Vagina (tissue), 2 donors: ENCODE results near the gene PTPN14. TPM values are rescaled to one million over a fixed set of nuclear protein-coding genes. Genes with fewer than 3 reads are reported as not detected.
"Not testable (repeated sequence)": the region's sequence is repeated elsewhere in the genome, so short reads cannot be mapped to it uniquely, and the experiment has no call there.

ENCODE experiments used
- DNase-seq, 2 donors: peaks; one replicate each; pipeline ENCODE4 v3.0.0-alpha.2; 2017; ENCODE audit errors: extremely low spot score in 2 of 2
- H3K27ac ChIP-seq: fragments of 200-600 bp; sonication (generic); one replicate; pipeline ENCODE4 v1.5.1; 2019
- H3K27me3 ChIP-seq: fragments of 200-600 bp; sonication (generic); one replicate; pipeline ENCODE4 v1.5.1; 2019
- H3K36me3 ChIP-seq, 2 donors: fragments of 200-600 bp; sonication (generic); one replicate each; pipeline ENCODE4 v1.5.1; 2017 to 2019
- H3K4me1 ChIP-seq: fragments of 200-600 bp; sonication (generic); one replicate; pipeline ENCODE4 v1.5.1; 2019
- H3K4me3 ChIP-seq, 2 donors: fragments of 200-600 bp; sonication (generic); 1 replicate in 1 of 2; 2 replicates in 1 of 2; pipeline ENCODE4 v1.5.1; 2016 to 2019
- H3K9me3 ChIP-seq: fragments of 200-600 bp; sonication (generic); one replicate; pipeline ENCODE4 v1.5.1; 2019
- CTCF ChIP-seq, 3 experiments: fragments of 450-650 bp in 2 of 3; fragments of 200-600 bp in 1 of 3; sonication (generic) in 1 of 3; IDR thresholded peaks; one replicate each; pipeline ENCODE4 v1.5.1; 2017 to 2019; ENCODE audit warnings: antibody characterized with exemption in 3 of 3, mild to moderate bottlenecking in 2 of 3, moderate library complexity in 2 of 3
- POLR2A ChIP-seq, 2 donors: fragments of 450-650 bp; IDR thresholded peaks; one replicate each; pipeline ENCODE4 v1.6.1; 2017; ENCODE audit warnings: antibody characterized with exemption in 2 of 2, mild to moderate bottlenecking in 2 of 2, moderate library complexity in 2 of 2
- POLR2AphosphoS5 ChIP-seq, 2 donors: sonication (generic); formaldehyde crosslinking; IDR thresholded peaks; one replicate each; pipeline ENCODE4 v1.9.0; 2017; ENCODE audit warnings: antibody characterized with exemption in 2 of 2, mild to moderate bottlenecking in 2 of 2, low read depth in 1 of 2; ENCODE audit not compliant: insufficient read depth in 1 of 2
- intact Hi-C: fragments of 100-400 bp; cut with DNase I; formaldehyde crosslinking; loops from one replicate; pipeline ENCODE4 v1.15.1; 2023
- total RNA-seq: library from RNA; depleted of rRNA; stranded (reverse); fragments of >200 nt; gene quantifications from one replicate; pipeline ENCODE4 v1.2.3, GENCODE V29; 2016

Gene PTPN14
- total RNA-seq, 1 donor from 2014 or later, result 24.3 TPM

- Histone ChIP-seq H3K27ac (no peak overlapping the region), H3K4me1 (peaks cover 5% of the 10 kb centered on the region)
- intact Hi-C loops, result no loop called here
These were observed 55.3 kb downstream of the PTPN14 start for GRCh38 chr1:214496126-214496525.

GRCh38 chr1:214494706-214495105 lies 56.7 kb downstream of the PTPN14 start:
- DNase-seq, result no peak

More at GRCh38 chr1:214496126-214496525, 55.3 kb downstream of the PTPN14 start:
- TF ChIP-seq POLR2A (IDR thresholded peaks at IDR 0.05) (no peak), CTCF (IDR thresholded peaks at IDR 0.05) (no peak), POLR2AphosphoS5 (IDR thresholded peaks at IDR 0.05; ENCODE audit: insufficient read depth in 1 of 2, low read depth in 1 of 2) (no peak)
- Histone ChIP-seq H3K27me3 (no peaks in the 10 kb centered on the region), H3K4me3 (no peak overlapping the region), H3K36me3 (no peaks in the 10 kb centered on the region), H3K9me3 (no peaks in the 10 kb centered on the region)
- DNase-seq, result no peak

GRCh38 chr1:214494179-214494578 lies 57.2 kb downstream of the PTPN14 start:
- H3K27ac ChIP-seq, DNase-seq, H3K4me1 ChIP-seq, H3K9me3 ChIP-seq, intact Hi-C loops, H3K4me3 ChIP-seq, H3K36me3 ChIP-seq, H3K27me3 ChIP-seq: not testable (repeated sequence)

More at GRCh38 chr1:214494706-214495105, 56.7 kb downstream of the PTPN14 start:
- peaks cover 5% of the 10 kb centered on the region for H3K4me1 ChIP-seq
- intact Hi-C loops, result no loop called here
- H3K36me3 ChIP-seq, result no peaks in the 10 kb centered on the region
- TF ChIP-seq POLR2AphosphoS5 (IDR thresholded peaks at IDR 0.05; ENCODE audit: insufficient read depth in 1 of 2, low read depth in 1 of 2), result no peak
- no peaks in the 10 kb centered on the region for H3K9me3 ChIP-seq
- H3K27me3 ChIP-seq, result no peaks in the 10 kb centered on the region
- no peak overlapping the region for H3K4me3 ChIP-seq
- H3K27ac ChIP-seq, result no peak overlapping the region

- intact Hi-C loops, result no loop called here
- Histone ChIP-seq H3K4me3 (no peak overlapping the region), H3K27ac (no peak overlapping the region), H3K9me3 (no peaks in the 10 kb centered on the region), H3K4me1 (peaks cover 5% of the 10 kb centered on the region), H3K27me3 (no peaks in the 10 kb centered on the region), H3K36me3 (no peaks in the 10 kb centered on the region)
- no peak for TF ChIP-seq POLR2AphosphoS5 (IDR thresholded peaks at IDR 0.05; ENCODE audit: insufficient read depth in 1 of 2, low read depth in 1 of 2)
- no peak for TF ChIP-seq CTCF (IDR thresholded peaks at IDR 0.05)
- TF ChIP-seq POLR2A (IDR thresholded peaks at IDR 0.05), result no peak
- DNase-seq, result no peak
These were observed 58.1 kb downstream of the PTPN14 start for GRCh38 chr1:214493126-214493796.

- Histone ChIP-seq H3K27me3 (no peaks in the 10 kb centered on the region), H3K36me3 (no peaks in the 10 kb centered on the region), H3K9me3 (no peaks in the 10 kb centered on the region), H3K4me3 (no peak overlapping the region), H3K27ac (no peak overlapping the region), H3K4me1 (peaks cover 5% of the 10 kb centered on the region)
- TF ChIP-seq POLR2AphosphoS5 (IDR thresholded peaks at IDR 0.05; ENCODE audit: insufficient read depth in 1 of 2, low read depth in 1 of 2) (no peak), CTCF (IDR thresholded peaks at IDR 0.05) (no peak), POLR2A (IDR thresholded peaks at IDR 0.05) (no peak)
- DNase-seq, result no peak
- intact Hi-C loops, result no loop called here
These were observed 58.9 kb downstream of the PTPN14 start for GRCh38 chr1:214492401-214493075.
